ENCODE data around the gene AP3S2.

DNA sequence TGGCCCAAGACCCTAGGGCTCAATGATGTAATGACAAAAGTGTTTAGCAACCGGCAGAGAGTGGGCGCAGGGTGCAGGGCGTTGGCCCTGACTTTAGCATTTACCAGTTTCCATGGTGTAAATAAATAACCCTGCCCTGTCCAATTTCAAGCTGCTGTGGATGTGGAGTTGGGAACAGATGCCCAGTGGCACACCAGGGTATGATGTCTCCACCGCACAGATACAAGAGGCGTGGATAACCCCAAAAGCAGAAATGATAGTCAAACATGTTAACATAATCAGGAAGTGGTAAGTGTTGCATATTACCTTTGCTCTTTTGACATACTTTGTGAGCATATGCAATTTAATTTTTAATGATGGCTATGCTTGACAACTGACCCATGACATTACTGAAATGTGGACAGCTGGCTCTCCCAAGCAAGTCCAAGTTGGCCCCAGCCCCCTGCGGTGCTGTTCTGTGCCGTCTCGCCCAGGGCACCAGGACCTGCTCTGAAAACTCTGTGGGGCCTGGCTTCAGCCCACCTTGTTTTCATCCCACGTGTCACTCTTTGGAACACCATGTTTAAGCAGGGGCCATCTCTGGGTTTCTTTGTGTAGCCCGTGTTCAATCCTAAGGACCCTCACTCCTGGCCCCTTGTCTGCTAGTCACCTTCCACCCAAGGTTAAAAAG is 68.4 kb downstream of the AP3S2 start:
- TF ChIP-seq EZH2 (IDR thresholded peaks at IDR 0.05; ENCODE audit: low read length), result no peak
- TF ChIP-seq, protein P1, sequence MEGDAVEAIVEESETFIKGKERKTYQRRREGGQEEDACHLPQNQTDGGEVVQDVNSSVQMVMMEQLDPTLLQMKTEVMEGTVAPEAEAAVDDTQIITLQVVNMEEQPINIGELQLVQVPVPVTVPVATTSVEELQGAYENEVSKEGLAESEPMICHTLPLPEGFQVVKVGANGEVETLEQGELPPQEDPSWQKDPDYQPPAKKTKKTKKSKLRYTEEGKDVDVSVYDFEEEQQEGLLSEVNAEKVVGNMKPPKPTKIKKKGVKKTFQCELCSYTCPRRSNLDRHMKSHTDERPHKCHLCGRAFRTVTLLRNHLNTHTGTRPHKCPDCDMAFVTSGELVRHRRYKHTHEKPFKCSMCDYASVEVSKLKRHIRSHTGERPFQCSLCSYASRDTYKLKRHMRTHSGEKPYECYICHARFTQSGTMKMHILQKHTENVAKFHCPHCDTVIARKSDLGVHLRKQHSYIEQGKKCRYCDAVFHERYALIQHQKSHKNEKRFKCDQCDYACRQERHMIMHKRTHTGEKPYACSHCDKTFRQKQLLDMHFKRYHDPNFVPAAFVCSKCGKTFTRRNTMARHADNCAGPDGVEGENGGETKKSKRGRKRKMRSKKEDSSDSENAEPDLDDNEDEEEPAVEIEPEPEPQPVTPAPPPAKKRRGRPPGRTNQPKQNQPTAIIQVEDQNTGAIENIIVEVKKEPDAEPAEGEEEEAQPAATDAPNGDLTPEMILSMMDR (optimal IDR thresholded peaks at IDR 0.05 in 1 of 3, IDR thresholded peaks at IDR 0.05 in 1 of 3, conservative IDR thresholded peaks at IDR 0.05 in 1 of 3; ENCODE audit: extremely low read depth in 1 of 3, insufficient read depth in 2 of 3, low read length in 3 of 3), result no peak
